ENCODE data around the gene CLDN9.

GRCh38 chr16:2964475-2965336 lies 48.0 kb upstream of the CLDN9 start:
- TF ChIP-seq CTCF (IDR thresholded peaks at IDR 0.05; ENCODE audit: poor library complexity, severe bottlenecking) = no peak
- no peak for TF ChIP-seq MXI1 (conservative IDR thresholded peaks at IDR 0.05; ENCODE audit: poor library complexity, severe bottlenecking)

All from neural cell (in vitro differentiated cells).